Mesodermal cell (in vitro differentiated cells): ENCODE results near the gene ADD2. TPM values are rescaled to one million over a fixed set of nuclear protein-coding genes. Genes with fewer than 3 reads are reported as not detected.

ENCODE experiments used
- H3K27ac ChIP-seq: 2 replicates; pipeline ENCODE4 v1.7.0; 2013; ENCODE audit warnings: mild to moderate bottlenecking, low read depth, low read length, moderate library complexity; ENCODE audit not compliant: severe bottlenecking
- H3K36me3 ChIP-seq: 2 replicates; pipeline ENCODE4 v1.7.1; 2013; ENCODE audit warnings: mild to moderate bottlenecking, low read length, moderate library complexity; ENCODE audit not compliant: control insufficient read depth, insufficient read depth
- H3K4me1 ChIP-seq: one replicate; pipeline ENCODE4 v1.7.1; 2013; ENCODE audit warnings: mild to moderate bottlenecking, low read length; ENCODE audit not compliant: insufficient read depth, control insufficient read depth, poor library complexity, severe bottlenecking
- H3K4me3 ChIP-seq: 2 replicates; pipeline ENCODE4 v1.7.0; 2013; ENCODE audit warnings: low read length, control low read depth, mild to moderate bottlenecking; ENCODE audit not compliant: insufficient read depth, poor library complexity, severe bottlenecking; ENCODE audit errors: extremely low read depth
- H3K9me3 ChIP-seq: 2 replicates; pipeline ENCODE4 v1.7.1; 2013; ENCODE audit warnings: mild to moderate bottlenecking, low read length, moderate library complexity; ENCODE audit not compliant: control insufficient read depth
- WGBS, 2 experiments: methylation state at CpG; one replicate each; pipeline ENCODE4 v1.1.5; 2013; ENCODE audit warnings: missing lambda C conversion rate in 2 of 2; ENCODE audit not compliant: insufficient coverage in 2 of 2; 5-methylcytosine and 5-hydroxymethylcytosine counted together
- polyA plus RNA-seq, 2 experiments: library from polyadenylated mRNA; stranded (reverse); fragments of 50-300 nt; gene quantifications; one replicate each; pipeline ENCODE4 v1.2.3, GENCODE V29; 2013

ADD2 gene, protein sequence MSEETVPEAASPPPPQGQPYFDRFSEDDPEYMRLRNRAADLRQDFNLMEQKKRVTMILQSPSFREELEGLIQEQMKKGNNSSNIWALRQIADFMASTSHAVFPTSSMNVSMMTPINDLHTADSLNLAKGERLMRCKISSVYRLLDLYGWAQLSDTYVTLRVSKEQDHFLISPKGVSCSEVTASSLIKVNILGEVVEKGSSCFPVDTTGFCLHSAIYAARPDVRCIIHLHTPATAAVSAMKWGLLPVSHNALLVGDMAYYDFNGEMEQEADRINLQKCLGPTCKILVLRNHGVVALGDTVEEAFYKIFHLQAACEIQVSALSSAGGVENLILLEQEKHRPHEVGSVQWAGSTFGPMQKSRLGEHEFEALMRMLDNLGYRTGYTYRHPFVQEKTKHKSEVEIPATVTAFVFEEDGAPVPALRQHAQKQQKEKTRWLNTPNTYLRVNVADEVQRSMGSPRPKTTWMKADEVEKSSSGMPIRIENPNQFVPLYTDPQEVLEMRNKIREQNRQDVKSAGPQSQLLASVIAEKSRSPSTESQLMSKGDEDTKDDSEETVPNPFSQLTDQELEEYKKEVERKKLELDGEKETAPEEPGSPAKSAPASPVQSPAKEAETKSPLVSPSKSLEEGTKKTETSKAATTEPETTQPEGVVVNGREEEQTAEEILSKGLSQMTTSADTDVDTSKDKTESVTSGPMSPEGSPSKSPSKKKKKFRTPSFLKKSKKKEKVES
- polyA plus RNA-seq (2013, experiment 1 of 2): 12.9 TPM
- 12.0 TPM for polyA plus RNA-seq (2013, experiment 2 of 2)

DNA sequence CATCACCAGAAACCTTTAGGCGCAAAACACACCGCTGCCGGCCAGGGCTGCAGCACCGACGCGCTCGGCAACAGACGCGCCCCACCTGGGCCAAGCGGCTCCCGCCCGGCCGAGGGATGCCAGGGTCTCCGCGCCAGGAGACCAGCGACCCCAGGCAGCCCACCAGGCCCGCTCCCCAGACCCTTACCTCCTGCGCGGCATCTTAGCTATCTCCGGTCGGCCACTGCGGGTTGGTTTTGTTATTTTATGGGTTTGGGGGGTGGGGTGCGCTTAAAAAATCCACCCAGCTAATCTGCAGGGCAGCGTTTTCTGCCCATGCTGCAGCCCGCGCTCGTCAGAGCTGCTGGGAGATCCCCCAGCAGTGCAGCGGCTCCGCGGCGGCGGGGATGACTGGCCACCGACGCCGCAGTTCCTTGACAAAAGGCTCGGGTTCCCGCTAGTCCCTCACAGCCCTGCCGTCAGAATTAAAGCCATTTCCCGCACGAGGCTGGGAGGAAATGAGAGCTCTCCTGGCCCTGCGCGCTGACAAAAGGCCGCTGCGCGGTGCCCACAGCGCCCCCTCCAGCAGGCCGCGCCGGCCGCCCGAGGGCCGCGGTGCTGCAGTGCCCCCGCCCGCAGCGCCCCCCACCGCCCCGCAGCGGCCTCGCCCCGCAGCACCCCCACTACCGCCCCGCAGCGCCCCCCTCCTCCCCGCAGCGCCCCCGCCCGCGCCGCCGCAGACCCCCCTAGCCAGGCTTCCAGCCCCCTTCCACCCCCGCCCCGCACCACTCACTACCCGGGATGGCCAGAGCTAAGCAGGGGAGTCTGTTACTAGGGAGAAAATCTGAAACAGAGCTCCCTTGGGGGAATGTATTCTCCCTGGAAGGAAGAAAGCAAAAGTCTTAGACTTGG lies at the start of gene ADD2:
Gene ADD2, minus strand, starts transcription at position 502 of the 891 bp plus-strand sequence. CDS start 61,792 bp downstream, outside the sequence.
- WGBS, 2 experiments: 0% methylated on average over 29 to 33 of the region's 74 CpGs
- Histone ChIP-seq H3K4me3 (peak within 1 kb of the TSS; percentile 63), H3K27ac (peak within 1 kb of the TSS; percentile 45), H3K9me3 (no peaks in the 10 kb centered on the region), H3K36me3 (no peaks in the 10 kb centered on the region), H3K4me1 (no peaks in the 10 kb centered on the region)

DNA sequence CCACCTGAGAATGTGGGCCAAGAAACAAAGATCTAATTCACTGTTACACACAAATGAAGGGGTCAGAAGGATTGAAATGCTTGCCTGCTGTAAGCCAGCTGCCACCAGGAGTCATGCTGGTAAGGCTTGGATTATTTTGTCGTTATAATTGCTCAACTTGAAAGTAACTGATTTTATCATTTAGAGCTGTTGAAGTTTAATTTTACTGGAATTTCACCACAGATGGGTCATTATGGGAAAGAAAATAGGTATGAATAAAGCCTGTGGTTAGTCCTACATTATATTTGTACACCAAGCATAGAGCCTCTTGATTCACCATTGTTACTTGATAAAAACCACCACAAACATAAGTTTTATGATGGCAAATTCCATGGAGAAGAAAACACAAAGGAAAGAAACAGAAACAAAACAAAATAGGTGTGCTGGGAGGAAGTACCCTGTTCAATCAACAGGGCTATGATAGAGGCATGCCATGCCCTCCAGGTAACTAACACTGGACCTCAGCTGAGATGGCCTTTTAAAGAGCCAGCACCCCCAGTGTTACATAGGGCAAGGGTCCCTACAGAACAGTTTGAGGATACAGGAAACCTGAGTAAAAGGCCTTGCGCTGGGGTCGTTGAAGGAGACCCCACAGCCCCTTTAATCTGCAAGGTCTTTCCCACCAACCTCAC lies 49.4 kb upstream of the ADD2 start:
- Histone ChIP-seq H3K4me1 (no peaks in the 10 kb centered on the region), H3K36me3 (no peaks in the 10 kb centered on the region), H3K9me3 (no peaks in the 10 kb centered on the region), H3K27ac (no peak overlapping the region), H3K4me3 (no peak overlapping the region)
- 92 to 98% methylated on average over 3 of the region's 3 CpGs for WGBS, 2 experiments

DNA sequence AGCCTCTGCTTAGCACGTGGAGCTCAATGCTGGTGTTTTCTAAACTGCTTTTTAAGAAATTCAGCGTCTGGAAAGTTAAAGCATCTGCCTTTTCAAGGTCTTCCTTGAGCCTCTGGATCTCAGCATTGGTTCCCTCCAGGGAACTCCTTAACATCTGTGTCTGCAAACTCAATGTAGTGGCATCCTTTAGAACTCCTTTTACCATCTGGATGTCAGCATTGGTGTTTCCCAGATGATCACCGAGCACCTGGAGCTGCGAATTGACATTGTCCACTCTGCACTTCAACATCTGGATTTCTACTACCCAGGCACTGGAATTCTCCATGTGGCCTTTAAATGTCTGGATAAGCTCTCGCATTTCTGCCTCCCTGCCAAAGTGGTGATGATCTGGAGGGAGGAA lies 48.7 kb upstream of the ADD2 start:
- 88 to 90% methylated on average over 4 to 5 of the region's 5 CpGs for WGBS, 2 experiments
- no peaks in the 10 kb centered on the region for H3K9me3 ChIP-seq

DNA sequence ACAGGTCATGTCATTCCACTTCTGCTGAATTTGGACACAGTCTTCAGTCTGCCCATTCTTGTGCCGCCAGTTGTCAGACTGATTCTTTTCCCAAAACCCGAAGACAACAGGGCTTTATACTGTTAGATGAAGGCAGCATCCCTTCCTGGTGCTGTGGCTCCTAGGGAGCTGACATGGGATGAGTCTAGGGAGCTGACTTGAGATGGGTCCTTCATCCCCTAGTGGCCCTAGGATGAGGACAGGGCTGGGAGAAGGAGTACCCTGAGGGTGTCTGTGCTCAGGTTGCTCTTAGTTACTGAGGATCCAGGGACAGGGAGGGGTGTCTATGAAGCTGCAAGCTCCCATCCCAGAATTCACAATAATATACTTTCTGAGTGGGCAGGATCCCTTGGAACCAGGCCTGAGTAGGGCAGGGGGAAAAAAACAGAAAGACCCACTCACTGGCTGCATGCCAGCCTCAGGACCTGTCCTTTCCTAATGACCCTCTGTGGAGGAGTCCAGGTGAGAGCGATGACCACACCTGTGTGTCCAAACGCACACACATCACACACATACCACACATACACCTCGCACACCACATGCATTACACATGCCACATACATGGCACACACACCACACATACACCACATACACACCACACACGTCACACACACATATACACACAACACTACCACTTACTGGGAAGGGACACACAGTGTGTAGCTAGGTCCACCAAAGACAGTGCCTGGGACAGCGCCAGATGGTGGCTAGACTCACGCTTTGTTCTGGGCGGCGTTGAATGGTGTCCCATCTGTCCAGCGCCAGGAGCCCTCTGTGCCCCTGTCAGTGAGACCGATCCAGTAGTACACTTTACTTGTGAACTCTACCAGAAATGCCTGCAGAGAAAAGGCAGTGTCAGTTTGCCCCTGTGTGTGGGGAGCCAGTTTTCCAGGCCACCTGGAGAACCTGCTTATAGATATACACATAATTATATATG lies 41.3 kb upstream of the ADD2 start:
- Histone ChIP-seq H3K9me3 (no peaks in the 10 kb centered on the region), H3K27ac (no peak overlapping the region), H3K4me3 (no peak overlapping the region), H3K36me3 (no peaks in the 10 kb centered on the region), H3K4me1 (no peaks in the 10 kb centered on the region)
- 90 to 98% methylated on average over 11 of the region's 12 CpGs for WGBS, 2 experiments

More for the DNA sequence above, 48.7 kb upstream of the ADD2 start:
- Histone ChIP-seq H3K4me3 (no peak overlapping the region), H3K27ac (no peak overlapping the region), H3K36me3 (no peaks in the 10 kb centered on the region), H3K4me1 (no peaks in the 10 kb centered on the region)

DNA sequence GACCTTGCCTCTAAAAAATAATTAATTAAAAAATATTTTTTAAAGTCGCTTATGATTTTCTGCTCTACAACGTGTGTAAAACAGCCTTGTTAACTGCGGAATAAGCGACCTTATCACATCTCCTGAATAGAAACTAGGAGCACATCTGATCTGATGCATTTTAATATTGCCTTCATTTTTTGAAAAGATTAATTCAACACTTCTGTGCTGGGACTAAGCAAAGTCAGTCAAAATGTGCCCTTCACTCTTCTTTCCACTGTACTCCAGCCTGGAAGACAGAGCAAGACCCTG lies 39.8 kb upstream of the ADD2 start:
- Histone ChIP-seq H3K4me1 (no peaks in the 10 kb centered on the region), H3K27ac (no peak overlapping the region), H3K36me3 (no peaks in the 10 kb centered on the region), H3K9me3 (no peaks in the 10 kb centered on the region), H3K4me3 (no peak overlapping the region)
- WGBS, 2 experiments: 90 to 96% methylated on average over 3 to 4 of the region's 4 CpGs

DNA sequence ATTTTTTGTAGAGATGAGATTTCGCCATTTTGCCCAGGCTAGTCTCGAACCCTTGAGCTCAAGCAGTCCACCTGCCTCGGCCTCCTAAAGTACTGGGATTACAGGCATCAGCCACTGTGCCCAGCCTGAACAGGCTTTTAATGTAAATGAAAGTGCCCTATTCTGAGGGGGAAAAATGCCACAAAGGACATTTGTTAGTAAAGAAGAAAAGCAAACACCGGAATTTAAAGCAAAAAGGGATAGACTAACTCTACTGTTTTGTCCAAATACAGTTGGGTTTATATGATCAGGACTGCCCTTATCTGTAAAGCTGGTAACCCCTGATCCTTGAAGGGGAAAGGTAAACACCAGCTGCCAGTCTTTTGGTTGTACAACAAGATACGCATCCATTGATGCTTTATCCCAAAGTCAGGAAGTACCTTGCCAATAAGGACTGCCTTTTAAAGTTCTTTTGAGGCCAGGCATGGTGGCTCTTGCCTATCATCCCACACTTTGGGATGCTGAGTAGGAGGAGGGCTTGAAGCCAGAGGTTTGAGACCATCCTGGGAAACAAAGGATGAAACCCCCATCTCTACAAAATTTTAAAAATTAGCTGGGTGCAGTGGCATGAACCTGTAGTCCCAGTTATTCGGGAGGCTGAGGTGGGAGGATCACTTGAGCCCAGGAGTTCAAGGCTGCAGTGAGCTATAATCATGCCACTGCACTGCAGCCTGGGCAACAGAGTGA lies 39.3 kb upstream of the ADD2 start:
- Histone ChIP-seq H3K36me3 (no peaks in the 10 kb centered on the region), H3K27ac (no peak overlapping the region), H3K4me3 (no peak overlapping the region), H3K4me1 (no peaks in the 10 kb centered on the region), H3K9me3 (no peaks in the 10 kb centered on the region)
- WGBS, 2 experiments: 88 to 95% methylated on average over 2 to 5 of the region's 6 CpGs

DNA sequence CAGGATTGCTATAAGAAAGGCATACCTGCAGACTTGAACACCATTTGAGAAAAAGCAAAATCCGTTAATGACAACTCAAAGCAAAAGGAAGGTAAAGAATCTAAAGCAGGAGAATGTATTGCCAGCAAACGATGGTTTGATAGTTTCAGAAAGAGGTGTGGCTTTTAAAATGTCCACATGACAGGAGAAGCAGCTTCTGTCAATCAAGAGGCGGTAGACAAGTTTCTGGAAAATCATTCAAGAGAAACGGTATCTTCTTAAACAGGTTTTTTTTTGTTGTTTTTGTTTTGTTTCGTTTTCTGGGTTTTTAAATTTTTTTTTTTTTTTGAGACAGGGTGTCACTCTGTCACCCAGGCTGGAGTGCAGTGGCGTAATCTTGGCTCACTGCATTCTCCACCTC lies 38.6 kb upstream of the ADD2 start:
- no peak overlapping the region for H3K27ac ChIP-seq
- 84 to 89% methylated on average over 5 of the region's 6 CpGs for WGBS, 2 experiments
- no peak overlapping the region for H3K4me3 ChIP-seq
- H3K4me1 ChIP-seq: no peaks in the 10 kb centered on the region
- no peaks in the 10 kb centered on the region for H3K36me3 ChIP-seq
- H3K9me3 ChIP-seq: no peaks in the 10 kb centered on the region

DNA sequence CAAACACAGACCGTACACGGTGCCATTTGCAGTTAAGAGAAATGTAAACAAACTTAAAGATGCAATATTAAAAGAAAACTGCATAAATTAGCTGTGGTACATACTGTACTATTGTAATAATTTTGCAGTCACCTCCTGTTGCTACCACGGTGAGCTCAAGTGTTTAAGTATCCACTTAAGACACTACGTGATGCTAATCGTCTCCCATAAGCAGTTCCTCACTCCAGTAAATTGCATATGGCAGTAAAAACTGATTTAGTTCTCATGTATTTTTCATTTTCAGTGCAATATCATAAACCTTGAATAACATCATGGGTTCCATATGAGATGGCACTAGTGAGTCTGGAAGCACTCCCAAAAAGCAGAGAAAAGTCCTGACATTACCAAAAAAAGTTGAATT lies 38.0 kb upstream of the ADD2 start:
- H3K27ac ChIP-seq: no peak overlapping the region
- H3K4me1 ChIP-seq: no peaks in the 10 kb centered on the region
- H3K36me3 ChIP-seq: no peaks in the 10 kb centered on the region
- no peak overlapping the region for H3K4me3 ChIP-seq
- no CpG with 5 or more reads among the region's 5 CpGs for WGBS, 2 experiments
- H3K9me3 ChIP-seq: no peaks in the 10 kb centered on the region

DNA sequence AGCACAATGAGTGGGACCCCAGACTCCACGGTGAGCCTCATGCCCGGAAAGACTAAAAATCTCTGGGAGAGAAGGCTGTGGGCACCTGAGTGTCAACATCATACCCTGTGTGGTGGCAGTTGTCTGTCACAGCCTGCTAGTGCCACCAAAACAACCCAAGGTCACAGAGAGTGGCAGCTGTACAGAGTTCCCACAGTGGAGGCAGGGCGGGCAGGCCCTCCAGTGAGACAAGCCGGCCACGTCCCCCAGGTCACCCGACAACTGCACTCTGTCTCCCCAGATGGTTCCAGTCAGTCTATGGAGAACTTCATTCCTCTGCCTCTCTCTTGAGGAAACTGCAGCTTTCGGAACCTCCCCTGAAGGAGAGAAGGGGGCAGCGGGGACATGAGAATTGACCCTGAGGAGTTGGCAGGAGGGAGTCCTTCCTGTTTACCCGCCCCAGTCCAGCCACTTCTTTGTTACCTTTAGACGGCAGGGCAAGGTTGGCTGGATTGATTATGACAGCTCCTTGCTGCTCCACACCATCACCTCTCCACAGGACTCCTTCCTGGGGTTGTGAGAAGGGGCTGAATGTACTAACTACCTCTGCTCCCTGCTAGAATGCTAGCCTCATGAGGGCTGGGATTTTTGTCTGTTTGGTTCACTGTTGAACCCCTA lies 33.7 kb upstream of the ADD2 start:
- no peak overlapping the region for H3K27ac ChIP-seq
- H3K9me3 ChIP-seq: peaks cover 6% of the 10 kb centered on the region
- H3K4me3 ChIP-seq: no peak overlapping the region
- no peaks in the 10 kb centered on the region for H3K36me3 ChIP-seq
- H3K4me1 ChIP-seq: no peaks in the 10 kb centered on the region
- 82 to 87% methylated on average over 4 to 7 of the region's 10 CpGs for WGBS, 2 experiments
